NCI-H2107 treated with DMSO at 0.1 percent for 48 hours (cell line): ENCODE results near the gene DOK3.

Experiments
- DNase-seq: peaks from one replicate; lab custom pipeline; 2025; ENCODE audit not compliant: unreplicated experiment; lab: John Stamatoyannopoulos, UW

Gene DOK3

GRCh38 chr5:177452688-177453638 is 56.7 kb downstream of the DOK3 start:
- DNase-seq, result no peak
